Thoracic aorta endothelial cell (primary cell): ENCODE data around the gene ZNF488. TPM values are rescaled to one million over a fixed set of nuclear protein-coding genes. Genes with fewer than 3 reads are reported as not detected.

Experiments
- total RNA-seq: library from RNA; depleted of rRNA; stranded (reverse); fragments of >200 nt; gene quantifications from 2 replicates; pipeline ENCODE4 v1.2.3, GENCODE V29; 2012

ZNF488 gene
- total RNA-seq: 0.07 TPM in 1 of 2 replicates, not detected in the other

GRCh38 chr10:47384148-47384921, at the start of gene ZNF488:
Gene ZNF488, minus strand, starts transcription at chr10:47384293. Its CDS starts 15,464 bp downstream, at chr10:47368829.

GRCh38 chr10:47348138-47348651, 35.9 kb downstream of the ZNF488 start, which contains the start of gene RBP3:
Gene RBP3, plus strand, starts transcription at chr10:47348363. Its CDS starts 122 bp downstream, at chr10:47348485.

GRCh38 chr10:47322300-47323061, 61.6 kb downstream of the ZNF488 start, which contains the start of gene GDF2:
Gene GDF2, plus strand, starts transcription at chr10:47322454. Its CDS starts 215 bp downstream, at chr10:47322669.

Other genes starting within 250 kb of the ZNF488 start
- gene GDF10, start 84.1 kb downstream of the ZNF488 start, total RNA-seq: not detected in 2 replicates
- gene GDF2, start 61.8 kb downstream of the ZNF488 start, total RNA-seq: not detected in 2 replicates
- not detected in 2 replicates for gene RBP3, start 35.9 kb downstream of the ZNF488 start, total RNA-seq
- not detected in 2 replicates for gene ANXA8, start 99.8 kb upstream of the ZNF488 start, total RNA-seq
- not detected in 2 replicates for gene FAM25G, start 107.4 kb upstream of the ZNF488 start, total RNA-seq
- 3.9 and 5.3 TPM in 2 replicates for gene AGAP9, start 139.3 kb upstream of the ZNF488 start, total RNA-seq